Measurements from ENCODE around the gene DLG2. TPM values are rescaled to one million over a fixed set of nuclear protein-coding genes. Genes with fewer than 3 reads are reported as not detected.
"Not testable (repeated sequence)": the region's sequence is repeated elsewhere in the genome, so short reads cannot be mapped to it uniquely, and the experiment has no call there.

DLG2 gene
- total and polyA plus RNA-seq, 4 donors, result 1.3 to 23.3 (median 10.9) TPM

GRCh38 chr11:85414175-85414574 is 213.0 kb downstream of the DLG2 start:
- intact Hi-C loops (cut with DNase I), result no loop called here
- no peak for ATAC-seq (ENCODE audit: low FRiP score)
- no peak for DNase-seq
- Histone ChIP-seq H3K36me3 (ENCODE audit: control insufficient read depth in 1 of 2, insufficient read depth in 2 of 2, low read length in 1 of 2) (no peaks in the 10 kb centered on the region), H3K9me3 (ENCODE audit: control insufficient read depth, low read length) (no peaks in the 10 kb centered on the region), H3K27ac (ENCODE audit: low read depth in 1 of 2, low read length in 2 of 2) (no peak overlapping the region), H3K4me3 (ENCODE audit: low read length in 2 of 2) (no peak overlapping the region), H3K4me1 (ENCODE audit: control insufficient read depth in 1 of 2, insufficient read depth in 2 of 2, low read length in 2 of 2) (no peaks in the 10 kb centered on the region), H3K27me3 (ENCODE audit: control insufficient read depth in 1 of 2, insufficient read depth in 2 of 2, low read length in 1 of 2) (no peaks in the 10 kb centered on the region)
- WGBS, 2 donors, result 94% methylated on average over 5 of the region's 5 CpGs

GRCh38 chr11:85407648-85408047 is 219.5 kb downstream of the DLG2 start:
- Histone ChIP-seq H3K4me3 (ENCODE audit: low read length in 2 of 2) (no peak overlapping the region), H3K9me3 (ENCODE audit: control insufficient read depth, low read length) (no peaks in the 10 kb centered on the region), H3K36me3 (ENCODE audit: control insufficient read depth in 1 of 2, insufficient read depth in 2 of 2, low read length in 1 of 2) (no peaks in the 10 kb centered on the region), H3K27ac (ENCODE audit: low read depth in 1 of 2, low read length in 2 of 2) (no peak overlapping the region), H3K27me3 (ENCODE audit: control insufficient read depth in 1 of 2, insufficient read depth in 2 of 2, low read length in 1 of 2) (no peaks in the 10 kb centered on the region), H3K4me1 (ENCODE audit: control insufficient read depth in 1 of 2, insufficient read depth in 2 of 2, low read length in 2 of 2) (no peaks in the 10 kb centered on the region)
- DNase-seq, result no peak
- intact Hi-C loops (cut with DNase I), result no loop called here
- WGBS, 2 donors, result 16 to 27% methylated on average over 2 of the region's 2 CpGs
- no peak for ATAC-seq (ENCODE audit: low FRiP score)

- no peaks in the 10 kb centered on the region for H3K36me3 ChIP-seq (ENCODE audit: control insufficient read depth in 1 of 2, insufficient read depth in 2 of 2, low read length in 1 of 2)
- no peaks in the 10 kb centered on the region for H3K4me1 ChIP-seq (ENCODE audit: control insufficient read depth in 1 of 2, insufficient read depth in 2 of 2, low read length in 2 of 2)
- intact Hi-C loops (cut with DNase I), result no loop called here
- ATAC-seq (ENCODE audit: low FRiP score), result no peak
- no peaks in the 10 kb centered on the region for H3K27me3 ChIP-seq (ENCODE audit: control insufficient read depth in 1 of 2, insufficient read depth in 2 of 2, low read length in 1 of 2)
- no peaks in the 10 kb centered on the region for H3K9me3 ChIP-seq (ENCODE audit: control insufficient read depth, low read length)
- no peak overlapping the region for H3K4me3 ChIP-seq (ENCODE audit: low read length in 2 of 2)
- 81 to 82% methylated on average over 3 of the region's 3 CpGs for whole genome bisulfite sequencing, 2 donors
- no peak overlapping the region for H3K27ac ChIP-seq (ENCODE audit: low read depth in 1 of 2, low read length in 2 of 2)
- DNase-seq, result no peak
Measured at GRCh38 chr11:85406841-85407240, 220.3 kb downstream of the DLG2 start.

- Histone ChIP-seq H3K4me1 (ENCODE audit: control insufficient read depth in 1 of 2, insufficient read depth in 2 of 2, low read length in 2 of 2) (no peaks in the 10 kb centered on the region), H3K36me3 (ENCODE audit: control insufficient read depth in 1 of 2, insufficient read depth in 2 of 2, low read length in 1 of 2) (no peaks in the 10 kb centered on the region), H3K27ac (ENCODE audit: low read depth in 1 of 2, low read length in 2 of 2) (no peak overlapping the region), H3K9me3 (ENCODE audit: control insufficient read depth, low read length) (no peaks in the 10 kb centered on the region), H3K27me3 (ENCODE audit: control insufficient read depth in 1 of 2, insufficient read depth in 2 of 2, low read length in 1 of 2) (no peaks in the 10 kb centered on the region), H3K4me3 (ENCODE audit: low read length in 2 of 2) (no peak overlapping the region)
- intact Hi-C loops (cut with DNase I), result no loop called here
- WGBS, 2 donors, result 77 to 83% methylated on average over 3 of the region's 3 CpGs
- no peak for DNase-seq
- ATAC-seq (ENCODE audit: low FRiP score), result no peak
Measured at GRCh38 chr11:85406316-85406715, 220.8 kb downstream of the DLG2 start.

GRCh38 chr11:85395515-85396055 is 231.6 kb downstream of the DLG2 start:
- intact Hi-C loops (cut with DNase I); H3K36me3 ChIP-seq (ENCODE audit: control insufficient read depth in 1 of 2, insufficient read depth in 2 of 2, low read length in 1 of 2); DNase-seq; H3K27ac ChIP-seq (ENCODE audit: low read depth in 1 of 2, low read length in 2 of 2); H3K27me3 ChIP-seq (ENCODE audit: control insufficient read depth in 1 of 2, insufficient read depth in 2 of 2, low read length in 1 of 2); H3K9me3 ChIP-seq (ENCODE audit: control insufficient read depth, low read length); H3K4me3 ChIP-seq (ENCODE audit: low read length in 2 of 2); ATAC-seq (ENCODE audit: low FRiP score); H3K4me1 ChIP-seq (ENCODE audit: control insufficient read depth in 1 of 2, insufficient read depth in 2 of 2, low read length in 2 of 2): not testable (repeated sequence)
- WGBS, 2 donors, result 52 to 59% methylated on average over 4 of the region's 4 CpGs

- Histone ChIP-seq H3K9me3 (ENCODE audit: control insufficient read depth, low read length) (no peaks in the 10 kb centered on the region), H3K27me3 (ENCODE audit: control insufficient read depth in 1 of 2, insufficient read depth in 2 of 2, low read length in 1 of 2) (no peaks in the 10 kb centered on the region), H3K4me3 (ENCODE audit: low read length in 2 of 2) (no peak overlapping the region), H3K4me1 (ENCODE audit: control insufficient read depth in 1 of 2, insufficient read depth in 2 of 2, low read length in 2 of 2) (no peaks in the 10 kb centered on the region), H3K36me3 (ENCODE audit: control insufficient read depth in 1 of 2, insufficient read depth in 2 of 2, low read length in 1 of 2) (no peaks in the 10 kb centered on the region), H3K27ac (ENCODE audit: low read depth in 1 of 2, low read length in 2 of 2) (no peak overlapping the region)
- DNase-seq (no peak), ATAC-seq (ENCODE audit: low FRiP score) (no peak)
- WGBS, 2 donors, result 44 to 45% methylated on average over 2 of the region's 2 CpGs
- intact Hi-C loops (cut with DNase I), result no loop called here
Measured at GRCh38 chr11:85394283-85394682, 232.9 kb downstream of the DLG2 start.

GRCh38 chr11:85391141-85391540 is 236.0 kb downstream of the DLG2 start:
- intact Hi-C loops (cut with DNase I), result no loop called here
- H3K27me3 ChIP-seq (ENCODE audit: control insufficient read depth in 1 of 2, insufficient read depth in 2 of 2, low read length in 1 of 2), result no peaks in the 10 kb centered on the region
- ATAC-seq (ENCODE audit: low FRiP score) (no peak), DNase-seq (no peak)
- H3K4me1 ChIP-seq (ENCODE audit: control insufficient read depth in 1 of 2, insufficient read depth in 2 of 2, low read length in 2 of 2), result no peaks in the 10 kb centered on the region
- H3K9me3 ChIP-seq (ENCODE audit: control insufficient read depth, low read length), result no peaks in the 10 kb centered on the region
- no peak overlapping the region for H3K4me3 ChIP-seq (ENCODE audit: low read length in 2 of 2)
- H3K36me3 ChIP-seq (ENCODE audit: control insufficient read depth in 1 of 2, insufficient read depth in 2 of 2, low read length in 1 of 2), result no peaks in the 10 kb centered on the region
- WGBS, 2 donors, result 69 to 75% methylated on average over 1 of the region's 1 CpG
- H3K27ac ChIP-seq (ENCODE audit: low read depth in 1 of 2, low read length in 2 of 2), result no peak overlapping the region

- Histone ChIP-seq H3K27ac (ENCODE audit: low read depth in 1 of 2, low read length in 2 of 2) (no peak overlapping the region), H3K4me1 (ENCODE audit: control insufficient read depth in 1 of 2, insufficient read depth in 2 of 2, low read length in 2 of 2) (no peaks in the 10 kb centered on the region), H3K9me3 (ENCODE audit: control insufficient read depth, low read length) (no peaks in the 10 kb centered on the region), H3K27me3 (ENCODE audit: control insufficient read depth in 1 of 2, insufficient read depth in 2 of 2, low read length in 1 of 2) (no peaks in the 10 kb centered on the region), H3K36me3 (ENCODE audit: control insufficient read depth in 1 of 2, insufficient read depth in 2 of 2, low read length in 1 of 2) (no peaks in the 10 kb centered on the region), H3K4me3 (ENCODE audit: low read length in 2 of 2) (no peak overlapping the region)
- DNase-seq, result no peak
- intact Hi-C loops (cut with DNase I), result no loop called here
- no peak for ATAC-seq (ENCODE audit: low FRiP score)
Measured at GRCh38 chr11:85385547-85385946, 241.6 kb downstream of the DLG2 start.

- no peaks in the 10 kb centered on the region for H3K27me3 ChIP-seq (ENCODE audit: control insufficient read depth in 1 of 2, insufficient read depth in 2 of 2, low read length in 1 of 2)
- no peaks in the 10 kb centered on the region for H3K9me3 ChIP-seq (ENCODE audit: control insufficient read depth, low read length)
- no peaks in the 10 kb centered on the region for H3K4me1 ChIP-seq (ENCODE audit: control insufficient read depth in 1 of 2, insufficient read depth in 2 of 2, low read length in 2 of 2)
- H3K4me3 ChIP-seq (ENCODE audit: low read length in 2 of 2), result no peak overlapping the region
- ATAC-seq (ENCODE audit: low FRiP score) (no peak), DNase-seq (no peak)
- intact Hi-C loops (cut with DNase I), result no loop called here
- no peaks in the 10 kb centered on the region for H3K36me3 ChIP-seq (ENCODE audit: control insufficient read depth in 1 of 2, insufficient read depth in 2 of 2, low read length in 1 of 2)
- H3K27ac ChIP-seq (ENCODE audit: low read depth in 1 of 2, low read length in 2 of 2), result no peak overlapping the region
- WGBS, 2 donors, result 55 to 63% methylated on average over 1 of the region's 1 CpG
Measured at GRCh38 chr11:85385111-85385510, 242.0 kb downstream of the DLG2 start.

All from aorta (tissue), 5 donors.